Measurements from ENCODE around the gene GNAS. TPM values are rescaled to one million over a fixed set of nuclear protein-coding genes. Genes with fewer than 3 reads are reported as not detected.

The GNAS gene
- total RNA-seq, 1 donor from 2014 or later = 1,595 TPM

DNA sequence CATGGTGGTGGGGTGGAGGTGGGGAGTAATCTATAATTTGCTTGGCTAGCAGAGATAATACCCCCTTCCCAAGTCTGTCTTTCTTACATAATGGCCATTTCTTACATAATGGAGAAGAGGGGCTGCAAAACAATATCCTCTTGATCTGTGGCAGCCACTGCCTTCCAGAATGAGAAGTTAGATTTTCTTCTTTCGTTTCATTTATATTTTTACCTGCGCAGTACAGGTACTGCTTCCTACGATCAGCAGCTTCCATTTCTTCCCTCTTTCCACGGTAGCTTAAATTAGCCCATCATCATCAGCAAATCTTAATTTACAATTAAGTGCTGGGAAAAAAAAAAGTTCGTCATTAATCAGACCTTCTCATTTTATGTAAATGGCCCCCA is 30.2 kb downstream of the GNAS start:
- no peak for DNase-seq

- peak; percentile 58 for DNase-seq
These were observed 30.8 kb downstream of the GNAS start for GRCh38 chr20:58883241-58883691.

DNA sequence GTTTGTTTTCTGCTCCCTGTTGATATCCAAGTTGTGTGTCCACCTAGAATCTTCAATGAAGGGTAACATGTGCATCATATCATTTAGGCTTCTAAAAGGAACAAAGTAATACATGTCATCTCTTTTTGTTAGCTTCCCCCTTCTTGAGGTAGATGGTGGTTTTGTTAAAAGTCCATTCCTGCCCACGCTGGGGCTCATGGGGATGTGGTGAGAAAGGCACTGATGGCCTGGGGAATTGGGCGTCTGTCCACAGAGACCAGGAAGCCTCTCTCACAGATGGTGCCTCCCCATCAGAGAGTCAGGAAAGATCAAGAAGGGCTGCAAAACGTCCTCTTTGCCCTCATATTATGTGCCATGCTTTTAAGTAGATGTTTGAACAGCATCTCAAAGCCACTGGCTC is 32.5 kb downstream of the GNAS start:
- no peak for DNase-seq

DNA sequence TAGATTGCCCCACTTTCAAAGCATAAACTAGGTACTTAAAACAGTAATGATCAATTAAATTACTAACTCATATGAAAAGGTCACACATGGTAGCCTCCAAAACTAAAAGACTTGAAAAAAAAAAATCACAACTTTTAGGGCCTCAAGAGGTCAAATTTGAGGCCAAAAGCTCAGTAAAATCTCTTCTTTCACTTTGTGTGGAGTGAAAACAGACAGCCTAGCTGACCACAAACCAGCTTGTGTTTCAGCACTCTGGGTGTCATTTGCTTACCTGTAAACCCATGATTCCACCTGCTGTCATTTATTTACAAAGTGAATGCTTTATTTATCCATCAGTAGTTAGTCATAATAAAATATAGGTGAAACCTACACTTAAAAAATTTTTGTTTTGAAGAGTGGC is 34.0 kb downstream of the GNAS start:
- no peak for DNase-seq

- DNase-seq = no peak
These were observed 35.6 kb downstream of the GNAS start for GRCh38 chr20:58888103-58888502.

GRCh38 chr20:58888521-58889333 is 36.2 kb downstream of the GNAS start:
- peak; percentile 87 for DNase-seq

- DNase-seq = peak; percentile 28
These were observed 36.8 kb downstream of the GNAS start for GRCh38 chr20:58889334-58889760.

DNA sequence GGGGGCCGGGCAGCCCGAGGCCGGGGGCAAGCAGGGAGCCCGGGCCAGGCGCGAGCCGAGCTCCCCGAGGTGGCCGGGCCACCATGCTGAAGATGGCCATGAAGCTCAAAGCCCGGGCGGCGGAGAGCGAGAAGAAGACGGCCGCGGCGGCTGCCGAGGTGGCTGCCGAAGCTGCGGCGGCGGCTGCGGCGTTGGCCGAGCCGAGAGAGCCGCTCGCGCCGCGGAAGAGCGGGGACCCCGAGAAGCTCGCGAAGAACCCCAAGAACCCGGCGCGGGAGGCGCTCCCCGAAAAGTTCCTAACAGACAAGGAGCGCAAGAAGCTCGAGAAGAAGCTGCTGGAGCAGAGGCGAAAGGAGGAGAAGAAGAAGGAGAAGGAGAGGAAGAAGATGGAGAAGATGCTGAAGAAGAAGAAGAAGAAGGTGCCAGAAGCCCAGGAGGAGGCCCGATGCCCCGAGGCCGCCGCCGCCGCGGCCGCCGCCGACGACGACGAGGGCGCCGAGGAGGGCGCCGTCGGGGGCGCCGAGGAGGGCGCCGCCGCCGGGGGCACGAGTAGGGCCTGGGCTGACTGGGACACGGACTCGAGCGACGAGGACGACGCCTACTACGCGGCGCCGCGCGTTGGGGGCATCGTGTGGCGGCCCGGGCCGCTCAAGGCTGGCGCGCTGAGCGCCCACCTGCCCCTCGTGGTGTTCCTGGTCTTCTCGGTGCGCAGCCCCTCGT is 37.4 kb downstream of the GNAS start:
- no peak for DNase-seq

GRCh38 chr20:58890518-58891085 is 38.1 kb downstream of the GNAS start:
- DNase-seq = no peak

DNA sequence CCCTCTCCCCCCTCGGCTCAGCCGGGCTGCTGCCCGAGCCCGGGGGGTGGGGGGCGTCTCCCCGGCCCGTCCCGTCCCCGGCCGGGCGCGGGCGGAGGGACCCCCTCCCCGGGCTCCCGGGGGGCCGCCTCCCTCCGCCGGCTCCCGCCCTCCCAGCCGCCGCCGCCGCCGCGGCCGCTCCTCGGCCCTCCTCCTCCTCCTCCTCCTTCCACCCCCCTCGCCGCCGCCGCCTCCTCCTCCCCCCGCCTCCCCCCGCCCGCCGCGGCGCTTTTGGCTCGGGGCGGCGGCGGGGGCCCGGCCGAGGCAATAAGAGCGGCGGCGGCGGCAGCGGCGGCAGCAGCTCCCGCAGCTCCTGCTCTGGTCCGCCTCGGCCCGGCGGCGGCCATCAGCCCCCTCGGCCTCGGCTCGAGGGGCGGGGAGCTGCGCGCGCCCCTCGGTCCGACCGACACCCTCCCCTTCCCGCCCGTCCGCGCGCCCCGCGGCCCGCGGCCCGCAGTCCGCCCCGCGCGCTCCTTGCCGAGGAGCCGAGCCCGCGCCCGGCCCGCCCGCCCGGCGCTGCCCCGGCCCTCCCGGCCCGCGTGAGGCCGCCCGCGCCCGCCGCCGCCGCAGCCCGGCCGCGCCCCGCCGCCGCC is 38.7 kb downstream of the GNAS start:
- DNase-seq = peak; percentile 97

GRCh38 chr20:58891718-58892140 is 39.2 kb downstream of the GNAS start:
- peak; percentile 79 for DNase-seq

GRCh38 chr20:58892141-58892931 is 39.8 kb downstream of the GNAS start:
- peak; percentile 89 for DNase-seq

GRCh38 chr20:58892932-58893224 is 40.4 kb downstream of the GNAS start:
- DNase-seq = peak; percentile 63

- DNase-seq = peak; percentile 44
These were observed 41.0 kb downstream of the GNAS start for GRCh38 chr20:58893355-58894120.

GRCh38 chr20:58894652-58895447 is 42.3 kb downstream of the GNAS start:
- DNase-seq = no peak

DNA sequence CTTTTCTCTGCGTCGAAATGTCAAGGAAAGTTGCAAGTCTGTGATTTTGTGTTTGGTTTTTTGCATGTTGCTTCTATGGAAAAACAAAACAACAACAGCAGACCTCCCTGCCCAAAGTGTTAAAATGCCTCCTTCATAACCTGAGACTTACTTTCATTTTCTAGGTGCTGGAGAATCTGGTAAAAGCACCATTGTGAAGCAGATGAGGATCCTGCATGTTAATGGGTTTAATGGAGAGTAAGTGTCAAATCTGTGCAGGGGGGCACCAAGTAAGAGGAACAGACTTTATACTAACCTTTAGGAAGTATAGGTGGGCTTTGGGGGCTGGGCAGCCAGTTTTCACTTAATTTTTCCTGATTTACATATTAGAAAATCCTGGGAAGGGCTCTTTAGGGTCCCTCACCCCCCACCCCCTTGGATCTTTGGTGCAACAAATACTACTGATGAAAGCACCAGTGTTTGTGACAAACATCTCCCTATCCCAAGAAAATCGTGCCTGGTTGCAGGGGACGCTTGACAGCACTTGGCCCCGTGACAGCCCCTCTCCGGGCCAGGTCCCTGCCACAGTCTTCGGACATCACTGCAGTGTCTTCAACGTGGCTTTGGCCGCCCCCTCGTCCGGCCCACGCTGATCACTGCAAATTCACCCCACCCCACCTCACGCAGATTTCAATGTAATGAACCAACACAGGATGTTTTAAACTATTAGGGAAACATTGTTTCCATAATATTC is 43.1 kb downstream of the GNAS start:
- DNase-seq = no peak

DNA sequence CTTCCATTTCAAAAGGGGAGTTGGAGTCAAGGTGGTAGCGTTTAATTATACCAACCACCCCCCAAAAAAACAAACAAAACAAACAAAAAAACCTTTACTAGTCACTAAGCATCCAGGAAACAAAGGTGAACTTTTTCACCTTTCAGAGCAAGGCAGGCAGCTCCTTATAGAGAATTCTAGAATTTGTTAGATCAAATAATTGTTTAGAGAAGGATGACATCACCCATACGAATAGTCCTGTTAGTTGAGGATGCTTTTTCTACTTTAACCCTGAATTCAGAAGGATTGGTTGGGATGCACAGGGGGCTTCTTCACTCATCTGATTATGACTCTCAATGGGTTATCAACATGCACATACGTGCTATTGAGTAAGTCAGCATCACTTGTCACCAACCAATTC is 44.3 kb downstream of the GNAS start:
- DNase-seq = no peak

GRCh38 chr20:58897488-58897887 is 45.0 kb downstream of the GNAS start:
- DNase-seq = no peak

DNA sequence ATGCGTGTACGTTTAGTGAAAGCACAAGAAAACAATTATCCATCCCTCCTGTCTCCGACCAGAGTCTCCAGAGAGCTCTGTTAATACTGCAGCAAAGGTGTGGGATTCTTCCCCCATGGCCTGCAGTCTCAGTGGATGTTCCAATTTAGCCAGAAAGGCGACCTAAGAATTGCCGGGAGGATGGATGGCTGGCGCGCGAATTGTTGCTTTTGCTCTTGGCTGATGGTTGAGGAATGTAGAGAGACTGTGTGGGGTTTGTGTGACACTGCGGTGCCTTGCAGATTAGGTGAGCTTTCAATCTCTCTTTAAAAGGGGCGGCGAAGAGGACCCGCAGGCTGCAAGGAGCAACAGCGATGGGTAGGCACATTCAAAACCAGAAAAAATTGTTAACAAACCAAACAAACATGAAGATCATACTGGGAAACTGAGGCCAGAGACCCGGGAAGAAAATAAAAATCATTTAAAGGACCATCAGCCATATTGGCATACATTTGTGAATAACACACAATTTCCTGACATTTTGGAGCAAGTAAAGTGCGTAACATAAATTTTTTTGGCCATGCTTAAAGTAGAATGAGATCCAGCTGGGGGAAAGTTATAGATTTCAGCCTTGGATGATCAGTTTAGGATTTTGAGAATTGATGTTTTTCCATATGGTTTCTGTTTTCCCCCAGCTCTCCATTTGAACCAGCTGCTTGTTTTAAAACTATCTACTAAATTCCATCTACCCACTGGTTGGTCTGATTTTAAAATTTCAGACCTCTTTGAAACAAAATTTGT is 46.3 kb downstream of the GNAS start:
- DNase-seq = no peak

Measured in tongue (tissue), 2 donors.